ENCODE data around the gene TPSG1. TPM values are rescaled to one million over a fixed set of nuclear protein-coding genes. Genes with fewer than 3 reads are reported as not detected.

Gene TPSG1
- total RNA-seq, 1 experiment from 2014 or later = not detected

DNA sequence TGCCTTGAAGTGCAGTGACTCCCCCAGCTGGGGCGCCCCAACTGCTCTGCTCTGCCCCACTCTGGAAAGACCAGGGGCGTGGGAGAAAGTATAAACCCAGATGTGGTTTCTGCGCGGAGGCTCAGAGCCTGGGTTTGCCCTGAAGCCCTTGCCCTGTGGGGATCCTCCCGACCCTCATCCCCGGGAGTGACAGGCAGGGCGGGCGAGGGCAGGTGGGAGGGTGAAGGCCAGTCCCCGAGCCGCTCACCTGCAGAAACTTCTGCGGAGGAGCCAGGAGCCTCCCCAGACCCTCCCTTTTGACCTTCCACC, 34.6 kb upstream of the TPSG1 start:
- Mint-ChIP-seq H3K36me3 (ENCODE audit: insufficient read depth in 1 of 3, low read depth in 3 of 3) (no peaks in the 10 kb centered on the region; a peak in 1 of 7 replicates), H3K4me3 (no peak overlapping the region), H3K27ac (no peak overlapping the region), H3K4me1 (peaks cover 0 to 11% of the 10 kb centered on the region in 2 experiments; a peak in 3 of 4 replicates), H3K9me3 (peaks cover 5 to 6% of the 10 kb centered on the region in 2 experiments), H3K27me3 (ENCODE audit: low read depth) (peaks cover 35% of the 10 kb centered on the region)
- Histone ChIP-seq H3K14ac (ENCODE audit: insufficient read depth, low read length) (no peak overlapping the region), H3K18ac (ENCODE audit: insufficient read length, low read depth, low read length) (no peak overlapping the region), H3K9me3 (ENCODE audit: control insufficient read depth, low read depth, low read length) (no peaks in the 10 kb centered on the region), H4K5ac (ENCODE audit: insufficient read length, low read depth, low read length) (no peak overlapping the region), H4K8ac (replicated peaks; ENCODE audit: insufficient read length, low read depth, low read length) (no peak overlapping the region), H3K9ac (ENCODE audit: extremely low read depth, insufficient read length, low read length) (no peak overlapping the region), H4K91ac (ENCODE audit: insufficient read length, low read depth, low read length) (no peak overlapping the region), H3K79me1 (ENCODE audit: insufficient read depth, low read depth, low read length, poor library complexity, severe bottlenecking) (no peaks in the 10 kb centered on the region), H2BK20ac (ENCODE audit: low read depth, low read length, poor library complexity, severe bottlenecking) (no peak overlapping the region), H3K4me2 (ENCODE audit: insufficient read depth, insufficient read length, low read length) (no peak overlapping the region), H3K79me2 (ENCODE audit: insufficient read depth, low read length) (no peaks in the 10 kb centered on the region), H2AK5ac (ENCODE audit: insufficient read length, low read length) (no peak overlapping the region), H3K27me3 (ENCODE audit: insufficient read depth, low read length) (no peaks in the 10 kb centered on the region), H3K4ac (ENCODE audit: low read depth, low read length) (no peak overlapping the region), H2BK120ac (ENCODE audit: low read depth, low read length, poor library complexity, severe bottlenecking) (no peak overlapping the region), H3K23me2 (ENCODE audit: insufficient read length, low read depth, low read length, poor library complexity, severe bottlenecking) (no peaks in the 10 kb centered on the region), H2BK12ac (ENCODE audit: insufficient read length, low read depth, low read length) (no peak overlapping the region), H2BK15ac (ENCODE audit: low read depth, low read length) (no peak overlapping the region), H3K4me1 (ENCODE audit: insufficient read depth, low read length) (no peaks in the 10 kb centered on the region), H2AFZ (ENCODE audit: low read length) (no peak overlapping the region), H2BK5ac (ENCODE audit: insufficient read length, low read length) (no peak overlapping the region), H3K27ac (ENCODE audit: insufficient read length, low read depth, low read length) (no peak overlapping the region), H4K20me1 (ENCODE audit: control insufficient read depth, insufficient read depth, insufficient read length) (no peaks in the 10 kb centered on the region), H3K56ac (ENCODE audit: insufficient read length, low read depth, low read length) (no peak overlapping the region), H3T11ph (ENCODE audit: low read length) (no peak overlapping the region), H3K23ac (ENCODE audit: insufficient read length, low read depth, low read length) (no peak overlapping the region)
- DNase-seq = no peak
- TF ChIP-seq, protein P1, sequence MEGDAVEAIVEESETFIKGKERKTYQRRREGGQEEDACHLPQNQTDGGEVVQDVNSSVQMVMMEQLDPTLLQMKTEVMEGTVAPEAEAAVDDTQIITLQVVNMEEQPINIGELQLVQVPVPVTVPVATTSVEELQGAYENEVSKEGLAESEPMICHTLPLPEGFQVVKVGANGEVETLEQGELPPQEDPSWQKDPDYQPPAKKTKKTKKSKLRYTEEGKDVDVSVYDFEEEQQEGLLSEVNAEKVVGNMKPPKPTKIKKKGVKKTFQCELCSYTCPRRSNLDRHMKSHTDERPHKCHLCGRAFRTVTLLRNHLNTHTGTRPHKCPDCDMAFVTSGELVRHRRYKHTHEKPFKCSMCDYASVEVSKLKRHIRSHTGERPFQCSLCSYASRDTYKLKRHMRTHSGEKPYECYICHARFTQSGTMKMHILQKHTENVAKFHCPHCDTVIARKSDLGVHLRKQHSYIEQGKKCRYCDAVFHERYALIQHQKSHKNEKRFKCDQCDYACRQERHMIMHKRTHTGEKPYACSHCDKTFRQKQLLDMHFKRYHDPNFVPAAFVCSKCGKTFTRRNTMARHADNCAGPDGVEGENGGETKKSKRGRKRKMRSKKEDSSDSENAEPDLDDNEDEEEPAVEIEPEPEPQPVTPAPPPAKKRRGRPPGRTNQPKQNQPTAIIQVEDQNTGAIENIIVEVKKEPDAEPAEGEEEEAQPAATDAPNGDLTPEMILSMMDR (conservative IDR thresholded peaks at IDR 0.05) = no peak
- WGBS (ENCODE audit: extremely low coverage, insufficient read length, low lambda C conversion rate) = no CpG with 5 or more reads among the region's 11 CpGs

Measured in H9 (cell line).